HG02623 (cell line): ENCODE results near the gene UBR3.
"Not testable (repeated sequence)": the region's sequence is repeated elsewhere in the genome, so short reads cannot be mapped to it uniquely, and the experiment has no call there.

Experiments used
- ATAC-seq: cut with Tn5 transposase; IDR thresholded peaks from one replicate; pipeline ENCODE4 v1.9.1; 2021; ENCODE audit warnings: moderate library complexity; ENCODE audit not compliant: unreplicated experiment

The UBR3 gene

DNA sequence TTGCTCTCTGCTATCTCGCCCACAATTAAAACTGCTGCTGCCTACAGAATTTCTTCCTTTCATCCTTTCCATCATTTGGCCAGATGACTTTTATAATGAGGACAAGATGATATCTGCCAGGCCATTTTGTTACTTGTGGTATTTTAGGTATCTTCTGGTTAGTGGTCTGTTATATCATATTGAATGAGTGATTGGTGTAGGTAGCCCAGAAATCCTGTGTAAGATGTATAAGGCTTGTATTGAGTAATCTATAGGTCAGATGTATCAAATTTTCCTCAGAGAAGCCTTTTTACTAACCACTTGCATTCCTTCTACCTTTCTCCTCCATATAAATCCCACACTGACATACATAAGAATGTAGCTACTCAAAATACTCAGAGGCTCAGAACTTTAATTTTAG is 118.3 kb downstream of the UBR3 start:
- ATAC-seq: no peak

DNA sequence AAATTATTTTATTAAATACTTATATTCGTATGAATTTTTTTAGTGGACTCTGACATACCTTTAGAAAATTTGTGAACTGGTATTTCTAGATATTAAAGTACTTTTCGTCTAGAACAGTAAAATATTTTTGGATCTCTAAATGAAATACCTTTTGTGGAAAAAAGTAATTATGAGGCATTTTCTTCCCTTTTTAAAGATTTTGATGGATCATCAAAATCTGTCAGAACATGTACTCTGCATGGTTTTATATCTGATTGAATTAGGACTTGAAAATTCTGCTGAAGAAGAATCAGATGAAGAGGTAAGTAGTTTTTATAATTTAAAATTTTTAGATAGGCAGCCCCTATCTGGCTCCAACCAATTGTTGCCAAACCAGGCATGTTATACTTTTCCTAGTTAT is 118.8 kb downstream of the UBR3 start:
- no peak for ATAC-seq

DNA sequence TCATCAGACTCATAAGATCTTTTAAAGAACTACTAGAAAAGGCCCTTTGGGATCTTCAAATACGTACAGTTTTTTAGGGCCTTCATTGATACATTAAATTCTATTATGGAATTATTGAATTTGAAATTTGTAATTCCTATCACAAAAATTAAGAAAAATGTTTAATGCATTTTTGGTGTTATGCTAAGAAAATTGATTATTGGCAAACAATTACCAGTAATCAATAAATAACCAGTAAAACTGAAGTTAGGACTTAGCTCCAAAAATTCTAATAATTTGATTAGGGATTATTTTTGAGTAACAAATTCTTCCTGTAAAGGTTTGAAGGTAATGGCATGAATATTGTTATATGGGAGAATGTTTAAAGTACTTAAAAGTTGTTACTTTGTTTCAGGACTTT is 119.3 kb downstream of the UBR3 start:
- ATAC-seq: no peak

DNA sequence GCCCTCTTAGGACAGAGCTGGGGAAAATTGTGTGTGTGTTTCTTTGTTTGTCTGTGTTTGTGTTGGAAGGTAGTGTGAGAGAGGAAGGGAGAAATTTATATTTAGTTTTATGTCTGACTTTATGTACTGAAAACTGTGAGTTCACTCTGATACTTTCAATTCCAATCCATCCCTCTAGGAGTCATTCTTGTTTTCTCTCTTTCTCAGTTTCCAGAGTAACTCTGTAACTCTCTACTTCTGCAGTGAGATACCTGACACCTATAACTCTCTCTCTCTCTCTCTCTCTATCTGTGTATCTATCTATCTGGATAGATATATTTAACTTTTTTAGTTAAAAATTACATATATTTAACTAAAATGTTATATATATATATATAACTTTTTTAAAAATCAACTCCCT is 128.7 kb downstream of the UBR3 start:
- ATAC-seq: no peak

DNA sequence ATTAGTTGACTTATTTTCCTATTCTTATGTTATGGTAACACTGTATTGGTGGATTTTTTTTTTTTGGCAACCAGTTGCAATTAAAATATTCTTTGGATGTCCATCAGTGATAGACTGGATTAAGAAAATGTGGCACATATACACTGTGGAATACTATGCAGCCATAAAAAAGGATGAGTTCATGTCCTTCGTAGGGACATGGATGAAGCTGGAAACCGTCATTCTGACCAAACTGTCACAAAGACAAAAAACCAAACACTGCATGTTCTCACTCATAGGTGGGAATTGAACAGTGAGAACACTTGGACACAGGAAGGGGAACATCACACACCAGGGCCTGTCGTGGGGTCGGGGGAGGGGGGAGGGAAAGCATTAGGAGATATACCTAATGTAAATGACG is 130.0 kb downstream of the UBR3 start:
- not testable (repeated sequence) for ATAC-seq

DNA sequence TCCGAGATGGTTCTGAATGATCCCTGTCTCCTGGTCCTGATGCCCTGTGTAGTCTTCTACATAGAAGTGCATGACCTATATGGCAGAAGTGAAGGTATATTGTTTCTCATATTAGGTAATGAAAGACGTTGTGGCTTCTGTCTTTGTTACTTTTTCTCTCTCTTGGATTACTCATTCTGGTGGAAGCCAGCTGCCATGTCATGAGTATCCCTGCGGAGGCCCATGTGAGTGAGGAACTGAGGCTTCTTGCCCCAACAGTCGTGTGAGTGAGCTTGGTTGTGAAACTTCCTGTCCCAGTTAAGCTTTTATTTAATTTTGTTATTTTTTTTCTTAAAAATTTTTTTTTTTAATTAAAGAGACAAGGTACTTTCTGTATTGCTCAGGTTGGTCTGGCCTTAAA is 134.7 kb downstream of the UBR3 start:
- no peak for ATAC-seq

DNA sequence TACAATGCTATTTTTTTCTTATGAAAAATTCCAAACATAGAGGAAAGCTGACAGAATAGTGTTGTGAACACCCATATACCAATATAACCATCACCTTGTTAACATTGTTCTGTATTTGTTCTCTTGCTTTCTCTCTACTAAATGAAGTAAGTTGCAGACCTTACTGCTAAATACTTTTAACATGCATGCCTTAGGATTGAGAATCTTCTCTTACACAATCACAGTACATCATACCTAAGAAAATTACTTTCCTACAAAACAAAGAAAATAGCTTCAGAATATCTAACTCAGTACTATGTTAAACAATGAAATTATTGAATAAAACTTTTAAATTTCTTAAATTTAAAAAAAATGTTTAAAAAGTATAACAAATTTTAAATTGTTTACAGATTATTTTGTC is 136.5 kb downstream of the UBR3 start:
- ATAC-seq: no peak

DNA sequence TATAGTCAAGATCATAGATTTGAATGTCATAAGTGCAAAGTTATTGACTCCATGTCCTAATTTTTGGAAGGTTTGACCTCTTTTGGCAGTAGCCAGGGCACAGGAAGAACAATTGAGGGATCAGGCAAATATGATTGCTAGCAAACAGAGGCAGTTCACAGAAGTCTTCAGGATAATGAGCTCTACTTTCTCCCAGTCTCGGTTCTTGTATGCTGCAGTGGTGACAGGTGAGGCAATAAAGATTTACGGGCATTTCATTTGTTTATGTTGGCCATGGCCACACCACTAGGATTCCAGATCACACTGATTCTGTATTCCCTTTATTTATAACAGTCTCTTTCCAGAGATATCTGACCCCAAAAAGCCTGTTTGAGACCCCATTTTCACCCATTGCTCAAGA is 137.5 kb downstream of the UBR3 start:
- no peak for ATAC-seq

DNA sequence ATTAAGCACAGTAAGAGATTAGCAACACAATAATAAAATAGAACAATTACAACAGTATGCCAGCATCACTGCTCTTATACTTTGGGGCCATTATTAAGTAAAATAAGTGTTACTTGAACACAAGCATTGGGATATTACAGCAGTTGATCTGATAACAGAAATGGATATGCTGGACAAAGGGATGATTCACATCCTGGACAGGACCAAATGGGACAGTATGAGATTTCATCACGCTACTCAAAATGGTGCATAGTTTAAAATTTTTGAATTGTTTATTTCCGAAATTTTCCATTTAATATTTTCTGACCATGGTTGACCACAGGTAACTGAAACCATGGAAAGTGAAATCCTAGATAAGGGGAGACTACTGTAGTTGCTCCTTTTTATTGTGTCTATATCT is 138.2 kb downstream of the UBR3 start:
- no peak for ATAC-seq

DNA sequence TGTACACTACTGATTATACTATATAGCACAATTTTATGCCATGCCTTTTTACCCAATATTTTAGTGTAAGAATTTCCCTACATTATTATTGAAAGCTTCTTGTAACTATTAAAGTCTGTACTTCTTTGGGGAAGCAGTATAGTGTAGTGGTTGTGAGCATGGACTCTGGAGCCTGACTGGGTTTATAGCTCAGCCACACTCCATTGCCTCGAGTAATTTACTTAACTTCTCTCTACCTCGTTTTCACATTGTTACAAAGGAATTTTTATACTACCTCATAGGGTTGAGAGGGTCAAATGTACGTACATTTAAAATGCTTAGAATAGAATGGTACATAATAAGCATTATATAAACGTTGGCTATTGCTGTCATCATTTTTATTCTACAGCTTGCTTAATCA is 139.2 kb downstream of the UBR3 start:
- ATAC-seq: no peak

DNA sequence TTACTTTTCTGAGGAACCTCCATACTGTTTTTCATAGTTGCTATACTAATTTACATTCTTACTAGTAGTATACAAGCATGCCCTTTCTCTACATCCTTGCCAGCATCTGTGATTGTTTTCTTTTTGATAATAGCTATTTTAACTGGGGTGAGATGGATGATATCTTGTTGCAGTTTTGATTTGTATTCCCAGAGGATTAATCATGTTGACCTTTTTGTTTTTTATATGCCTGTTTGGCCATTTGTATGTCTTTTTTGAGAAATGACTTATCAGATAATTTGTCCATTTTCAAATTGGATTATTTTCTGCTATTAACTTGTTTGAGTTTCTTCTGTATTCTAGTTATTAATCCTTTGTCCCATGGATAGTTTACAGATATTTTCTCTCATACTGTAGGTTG is 141.5 kb downstream of the UBR3 start:
- no peak for ATAC-seq

DNA sequence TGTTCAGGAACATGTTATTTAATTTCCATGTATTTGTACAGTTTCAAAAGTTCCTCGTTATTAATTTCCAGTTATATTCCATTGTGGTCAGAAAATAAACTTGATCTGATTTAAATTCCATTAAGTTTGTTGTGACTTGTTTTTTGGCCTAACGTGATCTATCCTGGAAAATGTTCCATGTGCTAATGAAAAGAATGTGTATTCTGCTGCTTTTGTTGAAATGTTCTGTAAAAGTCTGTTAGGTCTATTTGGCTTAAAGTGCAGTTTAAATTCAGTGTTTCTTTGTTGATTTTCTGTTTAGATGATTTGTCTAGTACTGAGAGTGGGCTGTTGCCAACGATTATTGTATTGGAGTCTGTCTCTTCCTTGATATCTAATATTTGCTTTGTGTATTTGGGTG is 148.0 kb downstream of the UBR3 start:
- no peak for ATAC-seq

DNA sequence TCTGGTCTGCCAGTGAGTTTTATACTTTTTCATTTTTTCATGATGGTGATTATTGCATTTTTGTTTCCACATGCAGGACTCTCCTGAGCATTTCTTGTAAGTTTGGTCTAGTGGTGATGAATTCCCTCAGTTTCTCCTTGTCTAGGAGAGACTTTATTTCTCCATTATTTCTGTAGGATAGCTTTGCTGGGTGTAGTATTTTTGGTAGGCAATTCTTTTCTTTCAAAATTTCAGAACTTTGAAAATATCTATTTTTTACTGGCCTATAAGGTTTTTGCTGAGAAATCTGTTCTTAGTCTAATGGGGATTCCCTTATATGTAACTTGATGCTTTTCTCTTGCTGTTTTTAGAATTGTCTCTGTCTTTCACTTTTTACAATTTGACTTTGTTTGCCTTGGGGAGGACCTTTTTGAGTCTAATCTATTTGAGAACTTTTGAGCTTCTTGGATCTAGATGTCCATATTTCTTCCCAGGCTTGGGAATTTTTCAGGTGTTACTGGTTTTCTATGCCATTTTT is 149.1 kb downstream of the UBR3 start:
- no peak for ATAC-seq

DNA sequence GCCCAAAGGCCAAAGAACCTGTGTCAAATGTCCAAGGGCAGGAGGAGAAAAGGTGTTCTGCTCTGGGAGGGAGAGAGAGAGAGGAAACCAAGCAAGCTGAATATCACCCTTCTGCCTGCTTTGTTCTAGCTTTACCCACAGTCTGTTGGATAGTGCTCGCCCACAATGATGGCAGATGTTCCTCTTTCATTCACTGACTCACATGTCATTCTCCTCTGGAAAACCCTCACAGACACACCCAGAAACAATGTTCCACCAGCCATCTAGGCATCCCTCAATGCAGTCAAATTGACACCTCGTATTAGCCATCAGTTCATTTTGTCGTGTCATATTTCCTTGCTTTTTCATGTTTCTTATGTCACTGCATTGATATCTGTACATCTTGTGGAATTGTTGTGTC is 150.3 kb downstream of the UBR3 start:
- ATAC-seq: no peak

DNA sequence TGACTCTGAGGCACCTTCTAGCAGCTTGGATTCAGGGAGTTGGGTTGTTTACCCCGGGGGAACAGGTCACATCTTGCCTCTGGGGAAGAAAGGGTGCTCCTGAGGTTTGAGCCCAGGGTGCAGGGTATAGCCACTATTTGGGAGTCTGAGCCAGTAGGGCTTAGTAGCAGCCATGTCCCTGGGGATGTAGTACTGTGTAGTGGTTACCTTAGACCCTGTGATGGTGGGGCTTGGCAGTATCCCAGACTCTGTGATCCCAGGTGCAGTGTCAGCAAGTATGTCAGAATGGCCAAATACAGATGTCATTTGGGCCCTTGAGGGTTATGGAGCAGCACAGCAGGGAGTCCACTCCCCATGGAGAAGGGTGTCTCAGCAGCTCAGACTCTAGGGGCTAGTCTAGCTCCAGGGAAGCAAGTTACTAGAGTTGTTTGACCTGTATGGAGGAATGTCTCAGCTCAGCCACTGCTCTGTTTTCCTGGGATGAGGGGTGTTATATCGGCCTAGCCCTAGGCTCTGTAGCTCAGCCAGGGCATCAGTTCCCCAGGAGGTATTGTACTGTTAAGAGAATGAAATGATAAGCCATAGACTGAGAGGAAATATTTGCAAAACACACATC is 151.3 kb downstream of the UBR3 start:
- no peak for ATAC-seq

DNA sequence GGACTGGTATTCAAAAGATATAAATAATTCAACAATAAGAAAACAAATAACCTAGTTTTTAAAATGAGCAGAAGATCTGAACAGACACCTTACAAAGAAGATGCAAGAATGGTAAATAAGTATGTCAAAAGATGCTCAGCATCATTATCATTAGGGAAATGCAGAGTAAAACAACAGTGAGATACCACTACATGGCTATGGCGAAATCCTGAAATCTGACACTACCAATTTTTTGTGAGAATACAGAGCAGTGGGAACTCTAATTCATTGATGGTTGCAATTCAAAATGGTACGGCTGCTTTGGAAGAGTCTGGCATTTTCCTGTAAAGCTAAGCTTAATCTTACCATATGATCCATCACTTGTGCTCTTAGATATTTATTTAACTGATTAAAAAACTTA is 151.8 kb downstream of the UBR3 start:
- no peak for ATAC-seq

DNA sequence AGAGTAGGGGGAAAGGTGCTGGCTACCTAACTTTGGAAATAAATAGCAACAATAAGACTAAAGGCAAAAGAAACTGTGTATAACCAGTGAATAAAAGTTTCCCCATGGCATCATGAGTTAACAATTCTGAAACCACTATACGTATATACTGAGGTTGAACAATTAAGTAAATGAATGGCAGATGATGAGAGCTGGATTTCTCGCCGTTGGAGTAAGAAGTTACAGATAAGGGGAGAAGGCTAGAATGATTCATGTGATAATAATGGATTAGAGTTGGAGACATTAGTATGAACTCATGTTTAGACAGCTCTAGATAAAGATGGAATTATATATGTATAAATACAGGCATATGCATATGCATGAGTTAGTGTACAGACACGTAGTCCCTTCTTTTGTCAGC is 152.7 kb downstream of the UBR3 start:
- ATAC-seq: no peak

DNA sequence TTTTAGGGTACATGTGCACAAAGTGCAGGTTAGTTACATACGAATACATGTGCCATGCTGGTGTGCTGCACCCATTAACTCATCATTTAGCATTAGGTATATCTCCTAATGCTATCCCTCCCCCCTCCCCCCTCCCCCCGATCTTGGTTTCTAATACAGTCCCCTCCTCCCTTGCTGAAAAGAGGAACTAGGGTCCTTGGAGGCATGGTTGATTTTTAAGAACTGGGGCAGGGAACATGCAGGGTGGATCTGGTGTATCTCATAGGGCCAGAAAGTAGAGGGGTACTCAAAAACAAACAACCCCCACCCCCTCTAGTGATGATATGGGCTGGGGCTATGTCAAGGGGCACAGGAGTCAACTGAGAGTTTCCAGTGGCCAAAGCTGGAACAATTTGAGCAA is 153.4 kb downstream of the UBR3 start:
- no peak for ATAC-seq

DNA sequence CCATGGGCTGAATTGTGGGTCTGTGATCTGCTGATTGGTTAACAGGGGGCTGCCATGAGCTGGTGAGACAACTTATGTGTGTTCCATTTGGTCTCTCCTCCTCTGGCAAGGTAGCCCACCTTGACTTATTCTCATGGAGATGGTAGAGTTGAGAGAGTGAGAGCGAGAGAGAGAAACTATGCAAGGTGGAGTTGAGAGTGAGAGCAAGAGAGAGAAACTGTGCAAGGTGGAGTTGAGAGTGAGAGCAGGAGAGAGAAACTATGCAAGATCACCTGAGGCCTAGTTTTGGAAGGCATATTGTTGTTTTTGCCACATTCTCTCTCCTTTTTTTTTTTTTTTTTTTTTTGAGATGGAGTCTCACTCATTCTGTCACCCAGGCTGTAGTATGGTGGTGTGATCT is 155.7 kb downstream of the UBR3 start:
- no peak for ATAC-seq

DNA sequence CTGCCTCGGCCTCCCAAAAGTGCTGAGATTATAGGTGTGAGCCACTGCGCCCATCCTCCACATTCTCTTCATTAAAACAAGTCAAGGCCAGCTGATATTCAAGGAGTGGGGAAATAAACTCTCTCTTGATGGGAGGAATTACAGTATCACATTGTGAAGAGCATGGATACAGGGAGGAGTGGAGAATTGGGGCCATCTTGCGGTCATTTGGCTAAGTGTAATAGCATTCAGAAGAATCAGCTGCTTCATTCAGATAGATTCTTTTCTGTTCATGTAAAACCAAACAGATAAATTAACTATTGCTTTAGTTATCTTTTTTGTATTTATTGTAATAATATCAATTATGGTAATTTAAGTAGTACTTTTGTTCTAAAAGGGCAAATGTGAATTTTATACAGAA is 156.3 kb downstream of the UBR3 start:
- ATAC-seq: no peak

DNA sequence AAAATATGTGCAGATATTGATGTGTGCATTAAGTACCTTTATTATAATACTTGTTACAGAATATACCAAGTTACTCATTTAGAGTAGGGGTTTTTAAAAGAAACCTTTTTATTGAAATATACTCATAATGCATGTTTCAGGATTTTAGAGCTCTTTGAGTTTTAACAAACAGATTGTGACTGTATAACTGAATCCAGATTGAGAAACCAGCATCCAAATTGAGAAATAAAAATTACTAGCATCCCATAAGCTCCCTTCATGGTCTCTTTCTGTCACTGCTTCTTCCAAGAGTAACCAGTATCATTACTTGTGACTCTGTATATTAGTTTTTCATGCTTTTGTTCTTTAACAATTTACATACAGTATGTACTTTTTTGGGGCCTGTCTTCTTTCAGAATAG is 156.9 kb downstream of the UBR3 start:
- no peak for ATAC-seq

DNA sequence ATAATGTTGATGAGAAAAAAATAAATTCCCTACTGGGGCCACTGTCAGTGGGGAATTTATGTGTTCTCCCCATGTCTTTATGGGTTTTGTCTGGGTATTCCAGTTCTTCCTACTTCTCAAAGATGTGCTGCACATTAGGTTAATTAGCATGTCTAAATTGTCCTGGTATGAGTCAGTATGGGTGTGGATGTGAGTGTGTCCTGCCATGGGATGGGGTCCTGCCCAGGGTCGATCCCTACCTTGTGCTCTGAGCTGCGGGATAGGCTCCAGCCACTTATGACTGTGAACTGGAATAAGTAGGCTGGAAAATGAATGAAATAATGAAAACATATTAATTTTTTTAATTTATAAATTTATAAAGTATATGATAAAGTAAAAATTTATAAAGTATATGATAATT is 167.5 kb downstream of the UBR3 start:
- no peak for ATAC-seq

DNA sequence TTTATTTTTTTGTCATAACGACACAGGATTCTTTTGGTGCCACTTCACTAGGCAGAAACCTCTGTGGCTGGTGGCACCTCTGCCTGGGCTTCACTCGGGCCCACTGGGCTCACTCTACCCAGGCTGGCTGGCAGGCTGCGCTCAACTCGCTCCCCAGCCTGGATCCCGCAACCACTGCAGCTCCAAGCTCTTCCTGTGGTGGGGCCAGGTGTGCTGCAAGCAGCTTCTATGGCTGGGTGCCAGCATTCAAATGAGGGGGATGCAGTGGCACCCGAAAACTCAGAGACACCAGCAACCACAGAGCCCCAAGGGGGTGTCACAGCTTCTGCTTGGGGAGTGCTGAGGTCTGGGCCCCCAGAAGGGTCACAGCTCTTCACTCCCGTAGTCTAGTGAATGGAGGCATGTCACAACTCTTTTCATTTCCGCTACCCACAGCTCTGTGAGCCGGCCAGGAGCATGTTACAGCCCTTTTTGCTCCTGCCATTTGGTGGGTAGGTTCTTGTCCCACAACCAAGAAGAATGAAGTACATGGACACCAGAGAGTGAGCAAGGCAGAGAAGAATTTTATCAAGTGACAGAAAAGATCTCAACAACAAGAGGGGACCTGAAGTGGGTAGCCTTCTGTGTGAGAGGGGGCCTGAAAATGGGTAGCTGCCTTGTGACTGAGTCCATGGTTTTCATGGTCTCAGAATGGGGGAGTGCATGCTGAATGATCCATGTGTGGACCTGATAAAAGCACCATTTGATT is 170.1 kb downstream of the UBR3 start:
- no peak for ATAC-seq
